KG1 (cell line): ENCODE measurements around the gene HOXA7.

ENCODE experiments used
- DNase-seq: peaks from one replicate; lab custom pipeline; 2025; lab: John Stamatoyannopoulos, UW

HOXA7 gene

DNA sequence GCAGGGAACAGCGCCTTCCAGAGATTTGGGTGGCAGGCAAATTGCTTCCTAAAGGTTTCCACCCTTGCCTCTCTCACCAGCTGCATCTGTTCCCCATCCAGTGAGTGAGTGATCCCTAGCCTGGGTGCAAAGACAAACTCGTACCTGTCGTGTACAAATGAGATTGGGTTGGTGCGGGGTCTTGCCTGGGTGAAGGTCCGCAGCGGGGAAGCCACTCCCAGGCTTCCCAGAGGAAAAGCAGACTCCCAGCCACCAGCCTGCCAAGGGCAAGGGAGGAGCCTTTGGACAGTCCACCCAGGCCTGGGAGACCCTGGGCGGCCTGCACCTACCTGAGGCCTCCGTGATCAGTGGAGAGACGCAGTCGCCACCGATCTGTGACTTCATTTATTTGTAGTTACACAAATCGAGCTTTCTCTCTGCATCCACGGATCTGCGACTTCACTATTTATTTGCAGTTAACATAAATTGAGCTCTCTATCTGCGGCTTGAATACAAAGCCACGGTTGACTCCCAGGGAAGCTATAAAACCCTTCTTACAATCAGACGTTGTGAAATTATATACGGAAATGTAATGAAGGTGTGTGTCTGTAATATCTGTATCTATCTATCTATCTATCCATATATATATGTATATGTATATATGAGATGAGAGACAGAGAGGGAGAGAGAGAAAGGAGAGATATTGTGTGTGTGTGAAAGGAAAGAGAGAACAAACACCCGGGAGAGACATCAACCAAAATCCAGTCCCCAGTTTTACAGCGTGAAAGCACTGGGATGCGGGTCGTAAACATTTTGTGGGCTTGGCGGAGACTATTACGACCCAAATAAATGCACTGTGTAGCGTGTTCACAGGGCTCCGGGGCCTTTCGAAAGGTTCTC lies 3.0 kb upstream of the HOXA7 start:
- DNase-seq, result no peak

DNA sequence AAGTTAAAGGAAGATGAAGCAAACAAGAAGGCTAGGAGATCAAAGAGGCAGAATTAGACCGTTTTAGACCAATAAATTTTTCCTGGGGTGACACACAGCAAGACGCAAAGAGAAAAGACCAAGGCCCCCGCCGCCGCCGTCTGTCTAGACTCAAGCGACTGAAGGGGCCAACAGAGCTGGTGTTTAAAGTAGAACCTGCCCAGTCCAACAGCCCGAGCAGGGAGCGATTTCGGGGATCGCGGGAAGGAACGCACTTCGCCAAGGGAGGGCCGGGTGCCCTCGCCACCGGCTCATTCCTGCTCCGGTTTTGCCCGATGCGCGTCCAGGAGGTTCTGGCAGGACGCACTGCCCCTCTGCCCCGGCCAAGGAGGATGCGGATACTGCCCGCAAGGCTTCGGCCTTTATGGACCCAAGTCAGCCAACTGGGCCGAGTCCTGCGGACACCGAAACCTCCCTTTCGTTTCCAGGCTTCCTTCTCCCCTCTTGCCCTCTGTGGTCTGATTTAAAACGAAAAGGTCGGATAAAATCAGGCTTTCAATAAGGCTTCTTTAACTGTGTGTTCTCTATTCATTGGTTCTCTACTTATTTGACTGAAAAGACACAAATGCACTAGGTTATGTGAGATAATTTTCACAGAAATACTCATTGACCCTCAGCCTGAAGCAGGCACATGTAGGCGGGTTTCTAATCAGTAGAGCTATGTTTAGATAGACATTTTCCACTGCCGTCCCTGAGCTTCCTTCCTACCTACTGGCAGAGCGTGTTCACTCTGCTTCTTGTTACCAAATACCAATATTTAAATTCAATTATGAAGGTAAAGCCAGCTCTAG lies 2.2 kb upstream of the HOXA7 start:
- DNase-seq, result no peak

GRCh38 chr7:27157702-27158431 lies 1.4 kb upstream of the HOXA7 start:
- DNase-seq, result no peak

- DNase-seq, result no peak
Observed at GRCh38 chr7:27156916-27157701, 634 bp upstream of the HOXA7 start.

GRCh38 chr7:27155816-27156507 lies 513 bp downstream of the HOXA7 start:
- DNase-seq, result no peak

- no peak for DNase-seq
Observed at GRCh38 chr7:27154901-27155815, 1.3 kb downstream of the HOXA7 start.

DNA sequence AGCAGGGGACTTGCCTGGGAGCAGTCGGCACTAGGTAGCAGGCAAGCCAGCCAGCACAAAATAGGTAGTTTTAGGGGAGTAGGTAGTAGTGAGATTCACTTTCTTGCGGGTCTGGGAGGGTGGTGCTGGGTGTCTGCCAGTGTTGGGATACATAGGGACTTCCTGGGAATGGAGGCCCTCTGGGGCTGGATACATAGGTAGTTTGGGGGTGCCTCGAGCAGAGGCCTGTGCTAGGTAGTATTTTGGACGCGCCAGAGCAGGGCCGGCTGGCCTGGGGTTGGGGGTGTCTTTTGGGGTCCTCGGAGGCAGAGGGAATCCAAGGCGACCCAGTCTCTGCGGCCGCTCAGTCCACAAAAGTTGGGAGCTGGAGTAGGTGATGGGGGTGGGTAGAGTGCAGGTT lies 2.1 kb downstream of the HOXA7 start:
- DNase-seq, result no peak

GRCh38 chr7:27153526-27153925 lies 2.9 kb downstream of the HOXA7 start:
- DNase-seq, result no peak

DNA sequence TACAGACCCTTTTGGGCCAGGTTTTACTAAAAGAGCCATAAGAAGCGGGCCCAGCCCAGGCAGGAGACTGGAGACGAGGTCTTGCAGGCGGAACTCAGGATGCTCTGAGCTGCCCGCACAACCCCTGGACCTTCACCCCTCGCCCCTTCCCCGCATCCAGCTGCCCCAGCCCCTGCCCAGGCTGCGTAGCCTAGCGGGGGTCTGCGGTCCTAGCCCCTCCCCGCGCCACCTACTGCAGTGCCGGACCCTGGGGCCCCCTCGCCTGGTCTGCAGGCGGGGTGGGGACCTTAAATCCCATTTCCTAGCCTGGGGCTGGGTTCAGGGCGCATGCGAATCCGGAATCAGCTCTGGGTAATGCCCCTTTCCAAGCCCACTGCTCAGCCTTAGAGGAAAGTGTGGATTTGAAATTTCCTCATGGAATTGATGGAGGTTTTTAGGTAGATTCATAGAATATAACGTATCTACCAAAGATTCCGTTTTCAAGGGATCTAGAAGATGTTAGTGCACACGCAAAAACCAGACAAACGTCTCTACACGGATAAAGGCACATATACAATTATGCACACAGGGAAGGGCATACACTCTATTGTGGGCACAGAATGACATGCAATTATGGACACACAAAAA lies 3.5 kb downstream of the HOXA7 start:
- no peak for DNase-seq

DNA sequence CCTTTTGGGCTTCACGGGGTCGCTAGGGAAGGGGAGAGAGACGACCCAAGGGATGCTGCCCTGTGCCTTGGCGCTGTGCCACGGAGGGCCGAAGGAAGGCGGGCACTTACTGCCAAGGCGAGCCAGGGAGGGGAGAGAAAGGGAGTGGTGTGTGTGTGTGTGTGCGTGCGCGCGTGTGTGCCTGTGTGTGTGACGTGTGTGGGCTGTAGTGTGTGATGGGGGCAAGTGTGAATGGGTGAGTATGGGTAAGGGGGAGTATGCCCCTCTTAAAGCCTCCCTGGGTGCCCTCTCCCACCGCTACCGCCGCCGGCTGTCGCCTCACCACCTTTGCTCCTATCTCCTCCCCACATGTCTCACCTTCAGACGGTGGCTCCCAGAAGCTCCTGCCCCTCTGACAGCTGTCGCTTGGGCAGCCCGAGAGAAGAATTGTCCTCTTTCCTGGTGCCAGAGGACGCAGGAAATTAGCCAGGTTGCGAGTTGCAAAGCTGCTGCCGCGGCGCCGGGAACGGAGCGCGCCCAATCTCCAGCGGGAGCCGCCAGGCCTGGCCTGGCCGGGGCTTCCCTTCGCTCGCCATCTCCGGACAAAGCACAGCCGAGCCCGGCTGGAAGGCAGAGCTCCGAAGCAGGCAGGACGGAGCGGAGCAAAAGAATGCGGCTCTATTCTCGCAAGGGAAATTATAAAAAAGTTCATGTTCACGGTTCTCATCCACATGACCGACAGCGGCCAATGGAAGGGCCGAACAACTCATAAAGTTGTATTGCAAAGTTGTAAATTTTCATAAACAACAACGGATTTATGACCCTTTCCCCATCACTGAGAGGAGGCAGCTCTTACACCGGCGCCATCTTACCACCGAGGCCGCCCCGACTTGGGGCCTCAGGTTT lies 4.3 kb downstream of the HOXA7 start, which contains the start of gene HOXA3:
TSS of gene HOXA3 (minus strand) at position 653 of the 885 bp plus-strand sequence. CDS start 41,943 bp downstream, outside the sequence.
- DNase-seq, result no peak

GRCh38 chr7:27151341-27151930 lies 5.0 kb downstream of the HOXA7 start:
- no peak for DNase-seq

DNA sequence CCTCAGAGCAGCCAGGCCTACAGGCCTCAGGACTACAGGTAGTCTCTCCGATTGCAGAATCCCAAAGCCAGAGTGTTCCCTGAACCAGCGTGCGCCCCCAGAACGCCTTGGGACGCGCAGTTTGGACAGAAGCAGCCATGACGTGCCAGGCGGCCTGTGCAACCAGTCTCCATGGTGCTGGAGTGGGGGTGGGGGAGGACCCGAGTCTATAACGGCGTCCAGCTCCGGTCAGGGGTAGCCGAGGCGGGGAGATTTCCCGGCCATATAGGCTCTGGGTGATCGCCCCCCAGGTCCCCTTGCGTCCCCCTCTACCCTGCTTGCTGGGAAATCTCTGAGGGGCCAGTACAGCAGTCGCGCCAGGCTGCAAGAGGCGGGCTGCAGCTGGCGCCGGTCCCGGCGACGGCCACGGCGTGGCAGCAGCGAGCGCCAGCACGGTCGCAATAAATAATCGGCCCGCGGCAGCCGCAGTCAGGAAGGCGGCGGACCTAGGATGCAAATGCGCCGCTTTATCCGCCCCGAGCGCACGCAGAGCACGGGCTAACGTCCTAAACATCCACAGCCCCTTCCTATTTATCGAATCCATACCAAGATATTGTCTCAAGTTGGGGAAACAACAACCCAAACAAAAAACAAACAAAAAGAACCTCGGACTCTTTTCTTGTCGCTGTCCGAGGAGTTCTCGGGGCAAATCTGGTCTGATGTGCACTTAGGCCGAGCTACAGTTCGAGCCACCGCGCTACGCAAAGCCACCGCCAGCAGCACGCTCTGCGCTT lies 5.7 kb downstream of the HOXA7 start:
- no peak for DNase-seq

DNA sequence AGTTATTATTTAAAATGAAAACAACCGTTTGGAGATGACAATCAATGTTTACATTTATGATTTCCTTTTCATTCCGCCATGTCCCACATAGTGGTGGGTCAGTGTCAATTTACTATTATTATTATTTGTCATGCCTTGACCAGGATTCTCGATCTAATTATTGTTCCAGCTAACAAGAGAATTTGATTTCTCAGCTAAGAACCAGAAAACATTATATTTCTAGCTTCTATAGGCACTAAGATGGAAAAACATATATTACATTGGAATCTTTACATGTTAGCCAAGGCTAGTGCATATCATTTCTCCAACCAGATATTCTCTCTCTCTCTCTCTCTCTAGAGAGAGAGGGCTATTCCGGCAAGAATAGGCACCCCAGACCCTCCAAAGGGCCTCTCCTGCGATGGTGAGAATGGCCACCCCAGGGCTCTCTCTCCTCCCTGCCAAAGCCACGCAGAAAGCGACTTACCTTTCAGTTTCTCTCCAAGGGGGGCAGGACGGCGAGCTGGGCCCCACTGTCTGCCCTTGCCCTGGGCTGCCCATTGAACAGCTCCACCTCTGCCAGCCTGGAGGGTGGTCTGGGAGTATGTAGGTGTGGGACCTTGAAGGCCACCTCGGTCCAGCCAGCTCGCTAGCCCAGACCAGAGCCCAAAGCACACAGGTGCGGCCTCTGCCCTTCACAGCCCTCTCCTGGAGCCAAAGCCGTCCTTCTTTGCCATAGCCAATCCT lies 6.5 kb downstream of the HOXA7 start:
- no peak for DNase-seq

DNA sequence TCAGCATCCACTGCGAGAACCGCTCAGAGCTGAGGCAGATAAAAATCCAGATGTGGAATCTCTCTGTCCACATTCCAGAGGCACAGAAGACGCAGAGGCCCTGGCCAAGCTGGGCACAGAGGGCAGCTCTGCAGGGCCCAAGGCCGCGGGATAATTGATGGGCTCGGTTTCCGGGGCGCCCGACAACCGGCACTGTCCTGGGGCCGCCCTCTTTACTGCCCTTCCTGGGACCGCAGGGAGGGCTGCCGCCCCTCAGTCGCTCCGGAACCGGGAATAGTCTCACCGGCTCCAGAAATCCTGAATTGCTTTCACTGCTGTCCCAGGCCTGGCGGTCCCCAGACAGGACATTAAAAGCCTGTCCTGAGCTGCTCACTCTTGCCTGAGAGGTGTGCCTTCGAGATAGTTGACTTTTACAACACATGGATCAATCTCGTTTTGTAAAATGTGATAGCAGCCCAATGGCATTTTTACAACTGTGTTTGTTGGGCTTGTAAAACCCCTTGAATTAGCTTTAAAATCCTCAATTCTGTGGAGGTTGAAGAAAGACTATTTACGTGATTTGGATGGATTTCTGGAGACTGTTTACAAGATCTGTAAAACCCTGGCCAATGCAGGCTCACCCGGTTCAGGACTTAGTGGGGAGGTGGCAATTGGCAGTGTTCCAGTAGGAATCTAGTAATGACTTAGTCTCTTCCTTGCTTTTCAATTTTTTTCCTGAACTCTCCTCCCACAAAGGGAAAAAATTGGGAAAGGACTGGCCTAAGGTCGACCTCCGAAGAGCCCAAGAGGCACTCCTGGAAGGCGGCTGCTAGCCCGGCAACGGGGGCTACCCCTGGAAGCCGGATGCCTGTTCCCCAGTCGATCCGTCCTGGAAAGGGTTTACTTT lies 7.5 kb downstream of the HOXA7 start:
- no peak for DNase-seq

DNA sequence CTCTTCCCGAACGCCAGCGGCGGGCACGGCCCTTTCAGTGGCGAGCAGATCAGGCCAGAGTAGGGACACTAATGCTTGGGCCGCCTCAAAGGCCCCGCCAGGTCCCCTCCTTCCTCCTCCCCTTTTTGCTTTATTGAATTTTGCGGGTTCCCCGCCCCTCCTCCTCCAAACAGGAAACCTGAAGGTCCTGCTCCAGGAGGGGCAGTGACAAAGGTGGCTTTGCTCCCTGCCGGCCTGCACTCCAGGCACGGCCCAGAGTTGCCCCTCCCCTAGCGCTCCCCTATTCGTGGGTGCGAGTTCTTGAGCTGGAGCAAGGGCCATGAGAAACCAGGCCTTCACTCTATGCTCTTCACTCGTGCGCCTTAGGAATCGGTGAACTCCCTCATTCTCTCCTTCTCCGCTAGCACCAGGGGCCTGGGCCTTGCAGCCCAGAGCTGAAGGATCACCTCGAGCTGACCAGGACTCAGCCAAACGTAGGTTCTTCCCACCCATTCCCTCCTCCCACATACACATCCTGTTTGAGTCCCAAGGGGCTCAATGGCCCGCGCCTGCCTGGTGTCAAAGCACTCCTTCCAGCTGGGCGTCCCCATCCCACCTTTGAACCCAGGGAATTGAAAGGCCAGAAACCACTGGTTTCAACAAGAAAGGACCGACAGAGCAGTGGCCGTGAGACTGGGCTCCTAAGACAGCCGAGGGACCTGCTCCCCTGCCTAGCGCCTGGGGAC lies 8.3 kb downstream of the HOXA7 start:
- no peak for DNase-seq
